ENCODE data around the gene LPAR3.

LPAR3 gene

GRCh38 chr1:84768634-84769033 lies 124.4 kb downstream of the LPAR3 start:
- peaks cover 5% of the 10 kb centered on the region for H3K4me1 ChIP-seq (ENCODE audit: control insufficient read depth, insufficient read depth, low read length)
- H3K9me3 ChIP-seq (replicated peaks; ENCODE audit: low read length) = no peaks in the 10 kb centered on the region
- H3K27me3 ChIP-seq (ENCODE audit: control insufficient read depth, insufficient read depth, low read length) = peaks cover 68% of the 10 kb centered on the region
- H3K4me2 ChIP-seq (ENCODE audit: low read length) = no peak overlapping the region
- H3K4me3 ChIP-seq (ENCODE audit: low read length) = no peak overlapping the region
- H3K9ac ChIP-seq (ENCODE audit: low read depth, low read length) = no peak overlapping the region
- no peaks in the 10 kb centered on the region for H3K36me3 ChIP-seq (ENCODE audit: insufficient read depth, low read length)

GRCh38 chr1:84763912-84764680 lies 128.9 kb downstream of the LPAR3 start:
- H3K4me1 ChIP-seq (ENCODE audit: control insufficient read depth, insufficient read depth, low read length) = peaks cover 4% of the 10 kb centered on the region
- H3K4me3 ChIP-seq (ENCODE audit: low read length) = no peak overlapping the region
- H3K9ac ChIP-seq (ENCODE audit: low read depth, low read length) = no peak overlapping the region
- H3K36me3 ChIP-seq (ENCODE audit: insufficient read depth, low read length) = no peaks in the 10 kb centered on the region
- H3K4me2 ChIP-seq (ENCODE audit: low read length) = no peak overlapping the region
- H3K9me3 ChIP-seq (replicated peaks; ENCODE audit: low read length) = no peaks in the 10 kb centered on the region
- H3K27me3 ChIP-seq (ENCODE audit: control insufficient read depth, insufficient read depth, low read length) = peaks cover 64% of the 10 kb centered on the region

- no peak overlapping the region for H3K4me3 ChIP-seq (ENCODE audit: low read length)
- no peaks in the 10 kb centered on the region for H3K36me3 ChIP-seq (ENCODE audit: insufficient read depth, low read length)
- peaks cover 50% of the 10 kb centered on the region for H3K27me3 ChIP-seq (ENCODE audit: control insufficient read depth, insufficient read depth, low read length)
- no peak overlapping the region for H3K9ac ChIP-seq (ENCODE audit: low read depth, low read length)
- H3K4me2 ChIP-seq (ENCODE audit: low read length) = no peak overlapping the region
- no peaks in the 10 kb centered on the region for H3K9me3 ChIP-seq (replicated peaks; ENCODE audit: low read length)
- H3K4me1 ChIP-seq (ENCODE audit: control insufficient read depth, insufficient read depth, low read length) = peaks cover 11% of the 10 kb centered on the region
Measured at GRCh38 chr1:84762664-84763063, 130.3 kb downstream of the LPAR3 start.

All from skeletal muscle satellite cell (primary cell).